Measurements from ENCODE around the gene TMED6.
"Not testable (repeated sequence)": the region's sequence is repeated elsewhere in the genome, so short reads cannot be mapped to it uniquely, and the experiment has no call there.

TMED6 gene

DNA sequence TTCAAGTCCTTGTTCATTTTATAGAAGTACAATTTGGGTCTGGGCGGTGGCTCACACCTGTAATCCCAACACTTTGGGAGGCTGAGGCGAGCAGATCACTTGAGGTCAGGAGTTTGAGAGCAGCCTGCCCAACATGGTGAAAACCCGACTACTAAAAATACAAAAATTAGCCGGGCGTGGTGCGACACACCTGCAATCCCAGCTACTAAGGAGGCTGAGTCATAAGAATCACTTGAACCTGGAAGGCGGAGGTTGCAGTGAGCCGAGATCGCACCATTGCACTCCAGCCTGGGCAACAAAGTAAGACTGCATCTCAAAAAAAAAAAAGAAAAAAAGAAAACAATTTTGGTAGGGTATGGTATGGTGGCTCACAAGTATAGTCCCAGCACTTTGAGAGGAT is 8.5 kb upstream of the TMED6 start:
- not testable (repeated sequence) for DNase-seq (ENCODE audit: low read depth in 2 of 2)

DNA sequence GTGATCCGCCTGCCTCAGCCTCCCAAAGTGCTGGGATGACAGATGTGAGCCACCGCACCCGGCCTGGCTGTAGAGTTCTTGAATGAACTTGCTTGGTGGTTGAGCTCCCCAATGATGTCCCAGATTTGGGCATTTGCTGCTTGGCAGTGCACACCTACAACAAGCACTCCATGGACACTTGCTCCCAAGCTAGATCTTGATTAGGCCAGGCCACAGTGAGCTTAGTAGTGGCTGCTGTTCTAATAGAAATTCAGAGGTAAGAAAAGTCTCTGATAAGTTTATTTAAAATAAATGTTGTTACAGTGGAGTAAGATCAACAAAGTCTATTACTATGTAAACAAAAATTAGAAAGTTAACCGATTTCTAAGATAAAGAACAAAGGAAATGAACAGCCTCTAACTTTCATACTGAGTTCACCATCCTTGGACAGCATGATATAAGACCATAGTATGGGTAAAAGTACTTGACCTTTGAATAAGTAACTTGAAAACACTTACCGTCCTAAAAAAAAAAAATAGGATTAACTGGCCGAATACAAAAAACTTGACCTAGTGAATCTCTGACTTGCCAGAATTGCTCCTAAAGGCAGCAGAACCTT is 951 bp downstream of the TMED6 start:
- no peak for DNase-seq (ENCODE audit: low read depth in 2 of 2)

DNA sequence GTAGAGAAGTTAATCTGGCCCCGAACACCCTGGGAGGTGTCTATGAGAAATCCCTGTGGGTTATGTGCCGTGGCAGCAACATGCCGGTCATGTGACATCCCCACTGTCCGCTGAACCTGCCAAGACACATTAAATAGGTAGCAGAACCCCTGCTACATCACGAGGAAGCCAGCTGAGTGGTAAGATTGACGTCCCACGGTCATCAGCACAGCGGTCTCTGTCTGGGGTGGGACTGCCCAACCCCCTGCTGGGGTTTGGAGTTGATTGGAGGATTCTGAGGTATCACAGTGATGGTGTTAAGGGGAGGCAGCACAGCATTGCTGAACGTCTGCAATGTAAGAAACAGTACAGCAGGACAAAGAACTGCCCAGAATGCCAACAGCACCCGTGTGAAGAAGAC is 2.0 kb downstream of the TMED6 start:
- no peak for DNase-seq (ENCODE audit: low read depth in 2 of 2)

DNA sequence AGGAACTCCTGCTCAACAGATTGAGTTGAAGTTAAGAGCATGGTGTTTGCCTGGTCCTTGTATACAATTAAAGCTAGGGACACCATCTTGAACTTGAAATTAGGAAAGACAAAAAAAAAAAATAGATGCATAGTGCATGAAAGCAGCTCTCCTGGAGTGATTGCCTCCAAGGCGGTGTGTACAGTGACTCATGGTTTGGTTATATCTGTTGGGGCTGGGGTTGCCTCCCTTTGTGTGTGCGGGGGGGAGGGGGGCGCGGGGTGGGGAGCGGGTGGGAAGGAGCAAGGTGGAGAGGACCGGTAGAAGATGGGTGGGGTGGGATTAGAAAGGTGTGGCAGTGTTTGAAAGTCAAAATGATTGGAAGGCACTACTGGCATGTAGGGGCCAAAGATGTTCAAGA is 3.4 kb downstream of the TMED6 start:
- DNase-seq (ENCODE audit: low read depth in 2 of 2) = no peak

DNA sequence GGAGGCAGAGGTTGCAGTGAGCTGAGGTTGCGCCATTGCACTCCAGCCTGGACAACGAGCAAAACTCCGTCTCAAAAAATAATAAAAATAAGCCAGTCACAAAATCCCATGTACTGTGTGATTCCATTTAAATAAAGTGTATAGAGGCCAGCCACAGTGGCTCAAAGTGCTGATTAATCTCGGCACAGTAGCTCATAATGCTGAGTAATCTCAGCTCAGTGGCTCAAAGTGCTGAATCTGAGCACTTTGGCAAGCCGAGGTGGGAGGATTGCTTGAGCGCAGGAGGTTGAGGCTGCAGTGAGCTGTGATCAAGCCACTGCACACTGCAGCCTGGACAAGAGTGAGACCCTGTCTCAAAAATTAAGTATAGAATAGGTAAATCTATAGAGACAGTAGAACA is 4.9 kb downstream of the TMED6 start:
- no peak for DNase-seq (ENCODE audit: low read depth in 2 of 2)

DNA sequence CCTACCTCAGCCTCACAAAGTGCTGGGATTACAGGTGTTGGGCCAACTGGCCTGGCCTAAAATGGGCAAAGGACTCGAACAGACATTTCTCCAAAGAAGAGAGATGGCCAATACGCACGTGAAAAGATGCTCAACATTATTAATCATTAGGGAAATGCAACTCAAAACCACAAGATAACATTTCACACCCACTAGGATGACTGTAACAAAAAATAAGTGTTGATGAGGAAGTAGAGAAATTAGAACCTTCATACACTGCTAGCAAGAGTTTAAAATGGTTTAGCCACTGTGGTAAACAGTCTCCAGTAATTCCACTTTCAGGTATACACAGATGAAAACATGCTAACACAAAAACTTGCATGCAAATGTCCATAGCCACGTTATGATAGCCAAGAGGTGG is 5.7 kb downstream of the TMED6 start:
- DNase-seq (ENCODE audit: low read depth in 2 of 2) = no peak

DNA sequence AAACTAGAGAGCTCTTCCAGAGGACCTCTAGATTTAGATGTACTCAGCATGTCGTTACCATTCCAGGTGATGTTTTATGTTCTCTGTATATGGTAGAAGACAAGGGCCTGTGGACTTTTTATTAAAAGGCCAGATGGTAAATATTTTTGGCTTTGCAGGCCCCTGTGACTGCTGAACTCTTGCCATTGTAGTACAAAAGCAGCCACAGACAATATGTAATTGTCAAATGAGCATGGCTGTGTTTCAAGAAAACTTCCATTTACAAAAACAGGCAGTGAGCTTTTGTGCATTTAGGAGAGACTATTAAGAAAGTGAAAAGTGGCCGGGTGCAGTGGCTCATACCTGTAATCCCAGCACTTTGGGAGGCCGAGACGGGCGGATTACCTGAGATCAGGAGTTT is 7.4 kb downstream of the TMED6 start:
- DNase-seq (ENCODE audit: low read depth in 2 of 2) = no peak

DNA sequence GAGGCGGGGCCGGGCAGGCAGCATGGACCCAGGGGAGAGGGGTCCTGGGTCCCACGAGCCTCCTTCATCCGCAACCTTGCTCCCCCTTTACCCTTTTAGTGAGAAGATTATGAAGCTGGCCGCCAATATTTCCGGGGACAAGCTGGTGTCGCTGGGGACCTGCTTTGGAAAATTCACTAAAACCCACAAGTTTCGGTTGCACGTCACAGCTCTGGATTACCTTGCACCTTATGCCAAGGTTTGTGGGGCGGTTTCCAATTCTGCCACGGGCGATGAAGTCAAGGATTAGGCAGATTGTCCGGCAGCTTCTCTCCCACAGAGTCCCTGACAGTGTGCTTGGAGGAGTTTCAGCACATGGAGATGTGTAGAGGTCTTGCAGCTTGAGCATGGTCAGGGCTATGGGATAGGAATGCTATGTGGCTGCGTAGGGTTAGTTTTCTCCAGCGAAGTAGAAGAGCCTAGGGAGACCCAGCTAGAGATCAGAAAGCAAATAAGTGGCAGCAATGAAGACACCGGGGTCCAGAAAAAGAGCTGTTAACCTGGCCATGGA is 11.4 kb downstream of the TMED6 start:
- no peak for DNase-seq (ENCODE audit: low read depth in 2 of 2)

DNA sequence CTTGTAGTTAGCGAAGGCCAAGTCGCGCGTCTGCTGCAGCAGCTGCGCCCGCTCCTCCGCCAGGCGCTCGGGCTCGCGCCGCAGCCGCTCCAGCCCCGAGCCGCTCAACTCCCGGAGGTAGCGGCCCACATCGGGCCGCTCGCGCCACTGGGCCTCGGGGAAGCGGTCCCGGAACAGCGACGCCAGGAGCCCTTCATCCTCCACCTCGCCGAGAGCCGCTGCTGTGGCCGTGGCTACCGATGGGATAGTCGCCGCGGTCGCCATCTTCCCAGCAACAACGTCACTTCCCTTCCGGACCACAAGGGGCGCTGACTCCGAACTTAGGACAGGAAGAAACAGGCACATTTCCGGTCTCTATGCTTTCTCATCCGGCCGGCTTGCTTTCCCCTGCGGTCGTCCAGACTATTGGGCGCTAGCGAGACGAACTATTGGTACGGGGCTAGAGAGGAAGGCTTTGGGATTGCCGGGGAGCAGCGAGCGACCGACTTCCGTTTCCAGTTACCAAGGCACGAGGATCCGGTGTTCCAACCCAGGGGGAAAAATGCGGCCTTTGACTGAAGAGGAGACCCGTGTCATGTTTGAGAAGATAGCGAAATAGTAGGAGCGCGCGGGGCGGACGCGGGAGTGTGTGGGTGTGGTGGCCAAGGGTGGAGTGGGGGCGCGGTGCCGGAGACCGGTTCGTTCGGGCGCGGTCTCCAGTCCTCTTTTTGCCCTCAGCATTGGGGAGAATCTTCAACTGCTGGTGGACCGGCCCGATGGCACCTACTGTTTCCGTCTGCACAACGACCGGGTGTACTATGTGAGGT is 12.1 kb downstream of the TMED6 start, which contains the start of the genes COG8 and NIP7:
TSS of gene COG8 (minus strand) at position 276 of the 806 bp plus-strand sequence. CDS start at position 264, 12 bp downstream.
TSS of gene NIP7 (plus strand) at position 484 of the 806 bp plus-strand sequence. CDS start at position 542, 58 bp downstream.
- DNase-seq (ENCODE audit: low read depth in 2 of 2) = peak; percentile 77 to 85

DNA sequence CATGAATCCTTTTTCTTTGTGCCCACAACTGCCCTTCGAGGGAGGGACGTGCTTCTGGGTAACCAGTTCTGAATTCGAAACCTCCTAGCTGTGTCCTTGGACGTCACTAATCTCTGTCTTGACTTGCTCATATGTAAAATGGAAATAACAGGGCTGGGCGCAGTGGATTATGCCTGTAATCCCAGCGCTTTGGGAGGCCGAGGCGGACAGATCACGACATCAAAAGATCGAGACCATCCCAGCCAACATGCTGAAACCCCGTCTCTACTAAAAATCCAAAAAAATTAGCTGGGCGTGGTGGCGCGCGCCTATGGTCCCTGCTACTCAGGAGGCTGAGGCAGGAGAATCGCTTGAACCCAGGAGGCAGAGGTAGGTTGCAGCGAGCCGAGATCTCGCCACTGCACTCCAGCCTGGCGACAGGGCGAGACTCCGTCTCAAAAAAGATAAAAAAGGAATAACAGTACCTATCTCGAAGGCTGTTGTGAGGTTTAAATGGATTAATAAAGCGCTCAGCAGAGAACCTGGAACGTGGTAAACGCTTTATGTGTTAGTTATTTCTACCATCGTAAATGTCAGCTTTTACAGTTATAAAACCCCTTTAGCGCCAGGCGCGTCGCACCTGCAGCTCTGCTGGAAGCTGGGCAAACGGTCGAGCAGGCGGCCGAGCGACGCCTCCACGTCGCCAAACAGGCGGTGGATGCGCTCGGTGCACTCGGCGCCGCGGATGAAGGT is 12.9 kb downstream of the TMED6 start:
- DNase-seq (ENCODE audit: low read depth in 2 of 2) = peak in 1 of 2 donors; percentile 34

DNA sequence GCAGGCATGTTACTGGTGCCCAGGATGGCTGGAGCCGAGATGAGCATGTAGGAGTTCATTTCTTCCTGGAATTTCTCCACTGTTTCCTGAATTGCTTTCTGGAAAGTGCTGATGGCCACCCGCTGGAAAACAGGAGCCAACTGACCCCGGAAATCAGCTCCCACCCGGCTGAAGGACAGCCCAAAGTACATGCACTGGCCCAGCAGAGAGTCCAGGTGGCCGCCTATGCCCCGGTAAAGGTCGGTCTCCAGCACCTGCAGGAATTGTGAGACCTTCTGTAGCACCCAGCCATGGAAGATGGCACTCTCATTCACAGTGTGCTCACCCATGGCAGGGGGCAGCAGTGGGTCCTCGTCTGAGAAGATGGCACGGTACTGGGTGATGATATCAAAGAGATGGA is 16.9 kb downstream of the TMED6 start:
- no peak for DNase-seq (ENCODE audit: low read depth in 2 of 2)

DNA sequence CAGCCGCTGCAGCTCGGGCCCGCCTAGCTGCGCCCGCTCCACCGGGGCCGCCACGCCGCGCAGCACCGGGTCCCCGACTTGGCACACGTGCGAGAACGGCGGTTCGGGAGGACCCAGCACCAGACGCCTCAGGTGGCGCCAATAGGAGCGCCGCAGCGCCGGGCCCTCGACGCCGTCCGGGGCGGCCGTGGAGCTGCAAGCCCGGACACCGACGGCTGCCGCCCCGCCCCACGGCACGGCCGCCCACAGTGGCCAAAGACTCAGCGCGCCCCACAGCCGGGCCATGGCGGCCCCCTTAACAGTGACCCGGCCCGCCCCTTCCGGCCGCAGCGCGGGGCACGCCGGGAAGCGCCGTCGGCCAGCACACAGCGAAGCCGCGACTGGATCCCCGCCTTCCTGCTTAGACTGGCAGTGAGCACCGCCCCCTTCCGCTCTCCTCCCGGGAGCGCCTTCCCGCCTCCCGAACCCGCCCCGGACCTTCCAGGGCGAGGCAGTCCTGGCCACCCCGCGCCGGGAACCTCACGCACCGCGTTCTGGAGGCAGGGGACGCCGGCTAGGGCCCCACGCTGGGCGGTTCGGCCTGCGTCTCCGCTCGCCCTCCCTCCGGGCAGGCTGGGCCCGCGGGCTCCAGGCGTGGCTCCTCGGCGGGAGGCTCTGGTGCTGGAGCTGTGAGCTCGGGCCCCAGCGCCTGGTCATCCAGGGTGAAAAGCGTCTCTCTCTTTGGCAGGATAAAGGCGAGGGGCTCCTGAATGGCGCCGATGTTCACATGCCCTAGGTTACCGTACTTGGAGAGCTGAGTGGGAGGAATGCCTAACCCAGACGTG is 21.1 kb downstream of the TMED6 start, which contains the start of gene PDF:
TSS of gene PDF (minus strand) at position 303 of the 824 bp plus-strand sequence. CDS start at position 285, 18 bp downstream.
- peak; percentile 71 to 82 for DNase-seq (ENCODE audit: low read depth in 2 of 2)

DNA sequence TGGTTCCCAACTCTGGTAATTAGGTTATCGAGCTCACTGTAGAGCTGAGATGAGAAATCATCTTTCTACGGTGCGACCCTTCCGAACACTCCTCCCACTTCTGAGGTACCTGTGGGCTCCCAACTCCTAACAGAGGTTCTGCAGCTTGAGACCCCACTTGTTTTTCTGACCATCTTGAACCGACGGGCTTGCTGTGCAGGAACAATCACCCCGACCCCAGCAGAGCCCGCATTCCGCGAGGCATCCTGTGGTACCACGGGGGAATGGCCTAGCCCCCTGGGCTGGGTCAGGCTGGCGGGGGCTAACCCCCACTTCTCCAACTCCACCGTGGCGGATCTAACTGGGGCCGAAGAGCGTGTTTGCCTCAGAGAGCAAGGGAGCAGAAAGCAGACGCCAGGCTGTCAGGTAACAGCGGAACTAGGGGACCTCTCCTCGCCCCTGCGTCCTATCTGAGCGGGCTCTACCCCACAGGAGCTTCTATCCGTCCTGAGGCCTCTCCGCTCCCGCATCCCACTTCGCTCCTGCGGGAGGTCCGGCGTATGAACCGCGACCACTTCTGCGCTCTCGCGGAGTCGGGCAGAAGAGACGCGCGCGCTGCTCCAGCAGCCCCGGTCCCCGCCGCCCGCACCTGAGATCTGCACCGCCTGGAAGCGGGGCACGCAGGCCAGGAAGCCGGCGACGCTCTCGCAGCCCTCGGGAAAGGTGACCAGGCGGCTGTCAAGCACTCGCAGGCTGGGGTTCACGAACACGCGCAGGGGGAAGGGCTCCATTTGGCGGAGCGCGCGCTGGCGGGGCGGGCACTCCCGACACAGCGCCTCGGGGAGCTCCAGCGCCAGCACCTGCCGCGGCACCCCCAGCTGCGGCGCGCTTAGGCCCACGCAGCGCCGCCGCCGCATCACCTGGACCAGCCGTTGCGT is 22.0 kb downstream of the TMED6 start:
- DNase-seq (ENCODE audit: low read depth in 2 of 2) = peak; percentile 24 to 42

DNA sequence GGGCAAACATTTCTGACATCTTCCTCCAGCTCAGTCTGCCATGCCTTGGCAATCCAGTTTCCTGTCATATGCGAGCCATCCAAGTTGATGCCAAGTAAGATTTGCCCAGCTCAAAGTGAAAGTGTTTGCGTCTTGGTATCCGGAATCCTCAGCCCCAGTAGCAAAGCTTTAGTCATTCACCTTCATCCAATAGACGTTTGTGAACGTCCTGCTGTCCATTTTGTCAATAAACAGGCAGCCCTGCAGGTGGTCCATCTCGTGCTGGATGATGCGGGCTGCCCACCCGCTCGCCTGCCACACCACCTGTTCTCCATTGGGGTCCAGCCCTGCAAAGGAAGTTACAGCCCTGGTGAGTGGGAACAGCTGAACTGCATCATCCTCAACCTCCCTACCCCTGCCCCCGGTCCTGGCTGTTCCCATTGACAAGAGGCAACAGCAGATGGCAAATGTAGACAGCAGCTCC is 22.7 kb downstream of the TMED6 start:
- no peak for DNase-seq (ENCODE audit: low read depth in 2 of 2)

DNA sequence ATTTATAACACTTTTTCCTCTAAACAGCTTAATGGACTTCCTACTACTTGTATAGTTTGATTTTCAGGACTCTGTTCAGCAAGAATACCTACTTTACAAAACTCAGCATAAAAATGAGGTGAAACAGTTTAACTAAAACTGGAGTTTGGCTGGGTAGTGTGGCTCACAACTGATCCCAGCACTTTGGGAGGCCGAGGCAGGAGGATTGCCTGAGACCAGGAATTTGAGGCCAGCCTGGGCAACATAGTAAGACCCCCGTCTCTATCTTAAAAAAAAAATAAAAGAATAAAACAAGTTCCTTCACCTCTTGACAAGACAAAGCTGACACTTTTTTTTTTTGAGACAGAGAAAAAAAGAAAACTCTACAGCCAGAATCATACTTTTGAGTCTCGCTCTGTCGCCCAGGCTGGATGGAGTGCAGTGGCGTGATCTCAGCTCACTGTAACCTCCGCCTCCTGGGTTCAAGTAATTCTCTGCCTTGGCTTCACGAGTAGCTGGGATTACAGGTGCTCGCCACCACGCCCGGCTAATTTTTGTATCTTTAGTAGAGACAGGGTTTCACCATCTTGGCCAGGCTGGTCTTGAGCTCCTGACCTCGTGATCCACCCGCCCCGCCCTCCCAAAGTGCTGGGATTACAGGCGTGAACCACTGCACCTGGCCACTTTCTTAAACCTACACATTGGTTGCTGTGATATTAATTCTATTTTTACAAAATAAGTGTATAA is 23.8 kb downstream of the TMED6 start:
- no peak for DNase-seq (ENCODE audit: low read depth in 2 of 2)

DNA sequence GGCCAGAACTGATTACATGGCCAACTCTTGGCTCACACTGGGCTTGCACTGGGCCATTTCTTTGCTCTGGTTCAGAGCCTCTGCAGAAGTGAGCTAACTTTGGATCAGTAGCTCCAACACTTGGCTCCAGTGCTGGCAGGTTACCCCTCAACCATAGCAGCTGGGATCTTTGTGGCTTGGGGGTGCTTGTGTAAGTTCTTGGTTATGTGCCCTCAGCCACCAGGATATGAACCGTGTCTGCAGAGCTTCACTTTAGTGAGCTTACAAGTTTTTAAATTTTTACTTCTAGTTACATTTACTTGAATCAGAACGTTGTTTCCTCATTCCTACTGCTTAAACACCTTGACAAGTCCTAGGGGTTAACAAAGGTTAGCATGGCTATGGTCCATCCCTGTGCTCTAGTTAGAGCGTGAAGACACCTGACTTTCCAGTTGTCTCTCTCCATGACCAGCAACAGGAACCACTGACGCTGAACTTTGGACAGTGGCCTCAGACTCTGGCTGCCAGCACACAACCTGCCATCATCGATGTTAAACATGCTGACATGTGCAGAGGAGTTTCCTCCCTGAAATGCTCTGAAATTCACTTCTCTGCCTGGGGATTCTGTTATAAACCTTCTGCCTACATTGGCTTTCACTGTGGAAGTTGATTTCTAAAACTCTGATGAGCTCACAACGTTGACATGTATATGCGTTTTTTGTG is 25.3 kb downstream of the TMED6 start:
- no peak for DNase-seq (ENCODE audit: low read depth in 2 of 2)

DNA sequence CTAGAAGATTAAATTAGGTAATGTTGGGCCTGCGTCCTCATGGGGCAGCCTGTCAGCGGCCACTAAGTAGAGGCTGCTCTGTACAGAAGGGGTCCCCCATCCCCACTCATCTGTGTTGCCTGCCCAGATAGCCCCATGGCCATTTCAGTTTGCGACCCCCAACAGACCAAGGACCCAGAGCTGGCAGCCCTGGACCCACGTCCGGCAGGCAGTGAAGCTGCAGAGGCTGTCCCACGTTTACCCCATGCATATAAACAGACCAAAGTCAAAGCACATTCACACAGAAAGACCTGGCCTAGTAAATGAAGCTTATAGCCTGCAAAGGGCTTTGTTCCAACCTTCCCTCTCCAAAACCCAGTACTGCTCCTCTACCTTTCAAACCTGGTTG is 25.8 kb downstream of the TMED6 start:
- no peak for DNase-seq (ENCODE audit: low read depth in 2 of 2)

DNA sequence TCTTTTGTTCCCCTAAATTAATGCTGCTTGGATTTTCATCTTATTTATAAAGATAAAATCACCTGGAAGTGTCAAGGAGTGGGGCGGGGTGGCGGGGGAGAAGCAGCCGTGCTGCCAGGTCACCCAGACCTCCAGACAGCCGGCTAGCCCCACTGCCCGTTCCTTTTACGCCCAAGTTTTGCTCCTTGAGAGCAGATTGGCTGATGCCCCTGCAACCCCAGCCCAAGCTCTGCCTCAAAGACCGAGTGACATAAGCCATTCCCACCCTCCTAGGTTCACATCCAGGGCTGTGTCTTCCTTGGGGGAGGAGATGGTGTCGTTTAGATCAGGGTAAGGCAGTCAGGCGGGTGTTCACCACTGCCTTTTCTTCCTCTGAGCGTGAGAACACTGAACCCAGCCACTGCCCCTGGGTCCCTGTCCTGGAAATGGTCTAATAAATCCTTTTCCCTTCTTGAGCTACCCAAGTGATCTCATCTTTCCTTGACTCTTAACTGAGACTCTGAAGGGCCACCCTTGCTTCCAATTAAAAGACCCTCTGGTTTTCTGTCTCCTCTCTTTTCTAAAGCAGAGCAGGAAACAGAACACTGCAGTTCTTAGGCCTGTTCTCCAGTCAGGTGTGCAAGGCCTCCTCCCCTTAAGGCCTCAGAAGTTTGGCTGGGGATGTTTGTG is 26.9 kb downstream of the TMED6 start:
- DNase-seq (ENCODE audit: low read depth in 2 of 2) = no peak

Data from stimulated activated CD8-positive, alpha-beta memory T cell treated with anti-CD3 and anti-CD28 coated beads, Interleukin-15, amount 100 ng/mL, for 4 hours (primary cell).